ENCODE measurements around the gene JMJD6.
"Not testable (repeated sequence)": the region's sequence is repeated elsewhere in the genome, so short reads cannot be mapped to it uniquely, and the experiment has no call there.

Gene JMJD6

GRCh38 chr17:76735586-76736348, 9.4 kb upstream of the JMJD6 start:
- no peak for TF ChIP-seq CTCF (IDR thresholded peaks at IDR 0.05; ENCODE audit: low read depth, low read length)
- H3K4me3 ChIP-seq (ENCODE audit: low read depth, low read length), result peak overlapping the region; percentile 95

- TF ChIP-seq CTCF (IDR thresholded peaks at IDR 0.05; ENCODE audit: low read depth, low read length), result no peak
- peak overlapping the region; percentile 95 for H3K4me3 ChIP-seq (ENCODE audit: low read depth, low read length)
These were observed 8.6 kb upstream of the JMJD6 start for GRCh38 chr17:76735006-76735405.

GRCh38 chr17:76734080-76734840, 7.9 kb upstream of the JMJD6 start:
- TF ChIP-seq CTCF (IDR thresholded peaks at IDR 0.05; ENCODE audit: low read depth, low read length), result no peak
- peak overlapping the region; percentile 95 for H3K4me3 ChIP-seq (ENCODE audit: low read depth, low read length)

- TF ChIP-seq CTCF (IDR thresholded peaks at IDR 0.05; ENCODE audit: low read depth, low read length), result no peak
- H3K4me3 ChIP-seq (ENCODE audit: low read depth, low read length), result no peak overlapping the region; the same call in 1 of the 2 replicates
These were observed 7.2 kb upstream of the JMJD6 start for GRCh38 chr17:76733618-76733957.

GRCh38 chr17:76732734-76733617, 6.6 kb upstream of the JMJD6 start:
- no peak overlapping the region for H3K4me3 ChIP-seq (ENCODE audit: low read depth, low read length)
- no peak for TF ChIP-seq CTCF (IDR thresholded peaks at IDR 0.05; ENCODE audit: low read depth, low read length)

- H3K4me3 ChIP-seq (ENCODE audit: low read depth, low read length), result not testable (repeated sequence)
These were observed 5.7 kb upstream of the JMJD6 start for GRCh38 chr17:76731800-76732733.

All from WI38 (cell line).